GM23338 (cell line): Measurements from ENCODE around the gene GPRC5C. TPM values are rescaled to one million over a fixed set of nuclear protein-coding genes. Genes with fewer than 3 reads are reported as not detected.

Experiments used
- ATAC-seq: fragments of 200-7000 bp; cut with Tn5 transposase; 3 replicates; pipeline ENCODE4 v1.9.1; 2020
- DNase-seq: peaks from one replicate; pipeline ENCODE4 v3.0.0-alpha.2; 2015; ENCODE audit warnings: low spot score
- H2AFZ ChIP-seq: fragments of 200-600 bp; sonication (generic); 2 replicates; pipeline ENCODE4 v1.8.0; 2016; ENCODE audit warnings: antibody characterized with exemption, mild to moderate bottlenecking, moderate library complexity
- H3F3A ChIP-seq: fragments of 200-600 bp; sonication (generic); replicated peaks from 2 replicates; pipeline ENCODE4 v1.8.0; 2017; ENCODE audit warnings: antibody characterized with exemption, mixed run types, low read depth
- H3K27ac ChIP-seq: fragments of 200-600 bp; sonication (generic); 2 replicates; pipeline ENCODE4 v1.6.1; 2016; ENCODE audit warnings: low read depth
- H3K27me3 ChIP-seq: fragments of 200-600 bp; sonication (generic); 2 replicates; pipeline ENCODE4 v1.8.0; 2016; ENCODE audit warnings: mild to moderate bottlenecking, mixed run types, moderate library complexity; ENCODE audit not compliant: insufficient read depth
- H3K36me3 ChIP-seq: fragments of 200-600 bp; sonication (generic); 2 replicates; pipeline ENCODE4 v1.8.0; 2016; ENCODE audit warnings: mild to moderate bottlenecking; ENCODE audit not compliant: insufficient read depth
- H3K4me1 ChIP-seq: fragments of 200-600 bp; sonication (generic); 2 replicates; pipeline ENCODE4 v1.8.0; 2016; ENCODE audit warnings: mild to moderate bottlenecking, moderate library complexity; ENCODE audit not compliant: insufficient read depth
- H3K4me2 ChIP-seq: fragments of 200-600 bp; sonication (generic); 2 replicates; pipeline ENCODE4 v1.7.1; 2017; ENCODE audit warnings: mixed run types
- H3K4me3 ChIP-seq: fragments of 200-600 bp; sonication (generic); 2 replicates; pipeline ENCODE4 v1.6.1; 2016; ENCODE audit warnings: mixed run types
- H3K79me2 ChIP-seq: fragments of 200-600 bp; sonication (generic); replicated peaks from 2 replicates; pipeline ENCODE4 v1.8.0; 2017; ENCODE audit warnings: mild to moderate bottlenecking; ENCODE audit not compliant: insufficient read depth
- H3K9me2 ChIP-seq: fragments of 200-600 bp; sonication (generic); 2 replicates; pipeline ENCODE4 v1.8.0; 2017; ENCODE audit not compliant: insufficient read depth
- H4K20me1 ChIP-seq: fragments of 200-600 bp; sonication (generic); replicated peaks from 2 replicates; pipeline ENCODE4 v1.8.0; 2017; ENCODE audit warnings: mild to moderate bottlenecking; ENCODE audit not compliant: insufficient read depth
- H3K27ac Mint-ChIP-seq: 2 replicates; pipeline ENCODE4 v1.8.0; 2020; ENCODE audit warnings: inconsistent platforms, mild to moderate bottlenecking, moderate library complexity, mixed read lengths
- H3K27me3 Mint-ChIP-seq: 3 replicates; pipeline ENCODE4 v1.8.0; 2022; ENCODE audit warnings: low read depth, mild to moderate bottlenecking, moderate library complexity, mixed read lengths, inconsistent platforms; ENCODE audit not compliant: insufficient read depth, poor library complexity
- H3K36me3 Mint-ChIP-seq: 3 replicates; pipeline ENCODE4 v1.8.0; 2021; ENCODE audit warnings: low read depth, mild to moderate bottlenecking, inconsistent platforms, moderate library complexity, mixed read lengths
- H3K4me1 Mint-ChIP-seq: 3 replicates; pipeline ENCODE4 v1.8.0; 2020; ENCODE audit warnings: mild to moderate bottlenecking, inconsistent platforms, mixed read lengths
- H3K4me3 Mint-ChIP-seq: 3 replicates; pipeline ENCODE4 v1.8.0; 2021; ENCODE audit warnings: moderate library complexity, mild to moderate bottlenecking, inconsistent platforms, mixed read lengths
- H3K9me3 Mint-ChIP-seq: 3 replicates; pipeline ENCODE4 v1.8.0; 2020; ENCODE audit warnings: moderate library complexity, mild to moderate bottlenecking, inconsistent platforms, mixed read lengths
- CREB1 ChIP-seq: fragments of 250-450 bp; sonication (Bioruptor Pico); IDR thresholded peaks from 2 replicates; pipeline ENCODE4 v1.5.0; 2020; ENCODE audit warnings: low read depth, mild to moderate bottlenecking, moderate library complexity
- EZH2 ChIP-seq: fragments of 200-600 bp; sonication (generic); IDR thresholded peaks from one replicate; pipeline ENCODE4 v1.8.0; 2017; ENCODE audit warnings: antibody characterized with exemption, mild to moderate bottlenecking, low read depth; ENCODE audit not compliant: unreplicated experiment
- EZH2phosphoT487 ChIP-seq: fragments of 200-600 bp; sonication (generic); IDR thresholded peaks from one replicate; pipeline ENCODE4 v1.8.1; 2018; ENCODE audit warnings: antibody characterized with exemption; ENCODE audit not compliant: unreplicated experiment
- JUNB ChIP-seq: IDR thresholded peaks from one replicate; pipeline ENCODE4 v1.6.1; 2016; ENCODE audit warnings: antibody characterized with exemption; ENCODE audit not compliant: unreplicated experiment
- NANOG ChIP-seq: IDR thresholded peaks from 2 replicates; pipeline ENCODE4 v1.6.1; 2016; ENCODE audit warnings: antibody characterized with exemption, borderline replicate concordance
- POLR2AphosphoS5 ChIP-seq: IDR thresholded peaks from 2 replicates; pipeline ENCODE4 v1.6.1; 2016; ENCODE audit warnings: antibody characterized with exemption, low read depth
- STAT1 ChIP-seq: IDR thresholded peaks from one replicate; pipeline ENCODE4 v1.6.1; 2016; ENCODE audit warnings: antibody characterized with exemption; ENCODE audit not compliant: unreplicated experiment
- ZNF114 ChIP-seq: fragments of 250-450 bp; sonication (Bioruptor Pico); IDR thresholded peaks from 2 replicates; pipeline ENCODE4 v1.5.0; 2020; ENCODE audit warnings: mild to moderate bottlenecking, moderate library complexity
- ZNF331 ChIP-seq: fragments of 250-450 bp; sonication (Bioruptor Pico); IDR thresholded peaks from 2 replicates; pipeline ENCODE4 v1.5.0; 2020; ENCODE audit warnings: low read depth, mild to moderate bottlenecking, moderate library complexity
- polyA plus RNA-seq: library from polyadenylated mRNA; unstranded; fragments of >200 nt; fragmentation: Nextera tagmentation; extraction: Ambion mirVana; gene quantifications from 2 replicates; pipeline ENCODE4 v1.2.1, GENCODE V29; 2016
- total RNA-seq: library from RNA; depleted of rRNA; stranded (reverse); fragments of >200 nt; shearing (Covaris generic); gene quantifications from 2 replicates; pipeline ENCODE4 v1.2.3, GENCODE V29; 2014
- TF ChIP-seq, protein P1 (sequence below), 2 experiments: fragments of 200-600 bp in 1 of 2; sonication (generic) in 1 of 2; conservative IDR thresholded peaks; 2 replicates each; pipeline versions ENCODE4 v1.5.1 to v1.6.1; 2016 to 2017; ENCODE audit warnings: antibody characterized with exemption in 2 of 2, low read depth in 2 of 2, mild to moderate bottlenecking in 2 of 2, moderate library complexity in 1 of 2
- TF ChIP-seq, protein P2 (sequence below): IDR thresholded peaks from one replicate; pipeline ENCODE4 v1.6.1; 2018; ENCODE audit warnings: antibody characterized with exemption; ENCODE audit not compliant: unreplicated experiment
- TF ChIP-seq, protein P3 (sequence below): fragments of 250-450 bp; sonication (Bioruptor Pico); IDR thresholded peaks from 2 replicates; pipeline ENCODE4 v1.5.0; 2020; ENCODE audit warnings: mild to moderate bottlenecking, moderate library complexity
- TF ChIP-seq, protein P4 (sequence below): IDR thresholded peaks from 2 replicates; pipeline ENCODE4 v1.6.1; 2016; ENCODE audit warnings: antibody characterized with exemption

The GPRC5C gene
- total and polyA plus RNA-seq, 2 experiments from 2014 or later: 9.0 to 22.4 TPM

DNA sequence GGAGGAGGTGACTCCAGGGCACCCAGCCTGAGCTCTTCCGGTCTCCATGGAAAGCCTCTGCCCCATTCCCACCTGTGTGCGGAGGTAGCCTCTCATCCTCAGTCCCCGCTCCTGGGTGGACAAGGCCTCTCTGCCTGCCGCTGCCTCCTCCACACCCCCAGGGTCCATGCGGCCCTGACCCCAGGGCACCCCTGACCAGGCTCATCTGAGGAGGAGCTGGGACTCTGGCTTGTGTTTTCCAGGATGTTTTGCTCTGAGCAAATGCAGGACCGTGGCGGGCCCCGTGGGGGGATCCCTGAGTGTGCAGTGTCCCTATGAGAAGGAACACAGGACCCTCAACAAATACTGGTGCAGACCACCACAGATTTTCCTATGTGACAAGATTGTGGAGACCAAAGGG lies 41.4 kb downstream of the GPRC5C start:
- Histone ChIP-seq H3K4me2 (no peak overlapping the region), H3K4me3 (no peak overlapping the region), H4K20me1 (no peaks in the 10 kb centered on the region), H3K4me1 (no peaks in the 10 kb centered on the region), H2AFZ (no peak overlapping the region), H3K79me2 (no peaks in the 10 kb centered on the region), H3K36me3 (no peaks in the 10 kb centered on the region), H3K9me2 (no peaks in the 10 kb centered on the region), H3K27me3 (peaks cover 7% of the 10 kb centered on the region), H3K27ac (no peak overlapping the region), H3F3A (no peaks in the 10 kb centered on the region)
- no peak overlapping the region for H3K27ac Mint-ChIP-seq
- TF ChIP-seq, protein P1, sequence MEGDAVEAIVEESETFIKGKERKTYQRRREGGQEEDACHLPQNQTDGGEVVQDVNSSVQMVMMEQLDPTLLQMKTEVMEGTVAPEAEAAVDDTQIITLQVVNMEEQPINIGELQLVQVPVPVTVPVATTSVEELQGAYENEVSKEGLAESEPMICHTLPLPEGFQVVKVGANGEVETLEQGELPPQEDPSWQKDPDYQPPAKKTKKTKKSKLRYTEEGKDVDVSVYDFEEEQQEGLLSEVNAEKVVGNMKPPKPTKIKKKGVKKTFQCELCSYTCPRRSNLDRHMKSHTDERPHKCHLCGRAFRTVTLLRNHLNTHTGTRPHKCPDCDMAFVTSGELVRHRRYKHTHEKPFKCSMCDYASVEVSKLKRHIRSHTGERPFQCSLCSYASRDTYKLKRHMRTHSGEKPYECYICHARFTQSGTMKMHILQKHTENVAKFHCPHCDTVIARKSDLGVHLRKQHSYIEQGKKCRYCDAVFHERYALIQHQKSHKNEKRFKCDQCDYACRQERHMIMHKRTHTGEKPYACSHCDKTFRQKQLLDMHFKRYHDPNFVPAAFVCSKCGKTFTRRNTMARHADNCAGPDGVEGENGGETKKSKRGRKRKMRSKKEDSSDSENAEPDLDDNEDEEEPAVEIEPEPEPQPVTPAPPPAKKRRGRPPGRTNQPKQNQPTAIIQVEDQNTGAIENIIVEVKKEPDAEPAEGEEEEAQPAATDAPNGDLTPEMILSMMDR (conservative IDR thresholded peaks at IDR 0.05; ENCODE audit: low read depth in 2 of 2): no peak
- no peak for TF ChIP-seq POLR2AphosphoS5
- no peak for TF ChIP-seq JUNB
- no peak for TF ChIP-seq CREB1 (CRISPR knock-in tag)
- TF ChIP-seq ZNF331 (CRISPR knock-in tag): no peak
- no peak for TF ChIP-seq NANOG
- TF ChIP-seq, protein P2, sequence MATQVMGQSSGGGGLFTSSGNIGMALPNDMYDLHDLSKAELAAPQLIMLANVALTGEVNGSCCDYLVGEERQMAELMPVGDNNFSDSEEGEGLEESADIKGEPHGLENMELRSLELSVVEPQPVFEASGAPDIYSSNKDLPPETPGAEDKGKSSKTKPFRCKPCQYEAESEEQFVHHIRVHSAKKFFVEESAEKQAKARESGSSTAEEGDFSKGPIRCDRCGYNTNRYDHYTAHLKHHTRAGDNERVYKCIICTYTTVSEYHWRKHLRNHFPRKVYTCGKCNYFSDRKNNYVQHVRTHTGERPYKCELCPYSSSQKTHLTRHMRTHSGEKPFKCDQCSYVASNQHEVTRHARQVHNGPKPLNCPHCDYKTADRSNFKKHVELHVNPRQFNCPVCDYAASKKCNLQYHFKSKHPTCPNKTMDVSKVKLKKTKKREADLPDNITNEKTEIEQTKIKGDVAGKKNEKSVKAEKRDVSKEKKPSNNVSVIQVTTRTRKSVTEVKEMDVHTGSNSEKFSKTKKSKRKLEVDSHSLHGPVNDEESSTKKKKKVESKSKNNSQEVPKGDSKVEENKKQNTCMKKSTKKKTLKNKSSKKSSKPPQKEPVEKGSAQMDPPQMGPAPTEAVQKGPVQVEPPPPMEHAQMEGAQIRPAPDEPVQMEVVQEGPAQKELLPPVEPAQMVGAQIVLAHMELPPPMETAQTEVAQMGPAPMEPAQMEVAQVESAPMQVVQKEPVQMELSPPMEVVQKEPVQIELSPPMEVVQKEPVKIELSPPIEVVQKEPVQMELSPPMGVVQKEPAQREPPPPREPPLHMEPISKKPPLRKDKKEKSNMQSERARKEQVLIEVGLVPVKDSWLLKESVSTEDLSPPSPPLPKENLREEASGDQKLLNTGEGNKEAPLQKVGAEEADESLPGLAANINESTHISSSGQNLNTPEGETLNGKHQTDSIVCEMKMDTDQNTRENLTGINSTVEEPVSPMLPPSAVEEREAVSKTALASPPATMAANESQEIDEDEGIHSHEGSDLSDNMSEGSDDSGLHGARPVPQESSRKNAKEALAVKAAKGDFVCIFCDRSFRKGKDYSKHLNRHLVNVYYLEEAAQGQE: no peak
- no peak for TF ChIP-seq EZH2phosphoT487
- TF ChIP-seq EZH2: no peak
- TF ChIP-seq ZNF114 (CRISPR knock-in tag): no peak
- TF ChIP-seq, protein P3, sequence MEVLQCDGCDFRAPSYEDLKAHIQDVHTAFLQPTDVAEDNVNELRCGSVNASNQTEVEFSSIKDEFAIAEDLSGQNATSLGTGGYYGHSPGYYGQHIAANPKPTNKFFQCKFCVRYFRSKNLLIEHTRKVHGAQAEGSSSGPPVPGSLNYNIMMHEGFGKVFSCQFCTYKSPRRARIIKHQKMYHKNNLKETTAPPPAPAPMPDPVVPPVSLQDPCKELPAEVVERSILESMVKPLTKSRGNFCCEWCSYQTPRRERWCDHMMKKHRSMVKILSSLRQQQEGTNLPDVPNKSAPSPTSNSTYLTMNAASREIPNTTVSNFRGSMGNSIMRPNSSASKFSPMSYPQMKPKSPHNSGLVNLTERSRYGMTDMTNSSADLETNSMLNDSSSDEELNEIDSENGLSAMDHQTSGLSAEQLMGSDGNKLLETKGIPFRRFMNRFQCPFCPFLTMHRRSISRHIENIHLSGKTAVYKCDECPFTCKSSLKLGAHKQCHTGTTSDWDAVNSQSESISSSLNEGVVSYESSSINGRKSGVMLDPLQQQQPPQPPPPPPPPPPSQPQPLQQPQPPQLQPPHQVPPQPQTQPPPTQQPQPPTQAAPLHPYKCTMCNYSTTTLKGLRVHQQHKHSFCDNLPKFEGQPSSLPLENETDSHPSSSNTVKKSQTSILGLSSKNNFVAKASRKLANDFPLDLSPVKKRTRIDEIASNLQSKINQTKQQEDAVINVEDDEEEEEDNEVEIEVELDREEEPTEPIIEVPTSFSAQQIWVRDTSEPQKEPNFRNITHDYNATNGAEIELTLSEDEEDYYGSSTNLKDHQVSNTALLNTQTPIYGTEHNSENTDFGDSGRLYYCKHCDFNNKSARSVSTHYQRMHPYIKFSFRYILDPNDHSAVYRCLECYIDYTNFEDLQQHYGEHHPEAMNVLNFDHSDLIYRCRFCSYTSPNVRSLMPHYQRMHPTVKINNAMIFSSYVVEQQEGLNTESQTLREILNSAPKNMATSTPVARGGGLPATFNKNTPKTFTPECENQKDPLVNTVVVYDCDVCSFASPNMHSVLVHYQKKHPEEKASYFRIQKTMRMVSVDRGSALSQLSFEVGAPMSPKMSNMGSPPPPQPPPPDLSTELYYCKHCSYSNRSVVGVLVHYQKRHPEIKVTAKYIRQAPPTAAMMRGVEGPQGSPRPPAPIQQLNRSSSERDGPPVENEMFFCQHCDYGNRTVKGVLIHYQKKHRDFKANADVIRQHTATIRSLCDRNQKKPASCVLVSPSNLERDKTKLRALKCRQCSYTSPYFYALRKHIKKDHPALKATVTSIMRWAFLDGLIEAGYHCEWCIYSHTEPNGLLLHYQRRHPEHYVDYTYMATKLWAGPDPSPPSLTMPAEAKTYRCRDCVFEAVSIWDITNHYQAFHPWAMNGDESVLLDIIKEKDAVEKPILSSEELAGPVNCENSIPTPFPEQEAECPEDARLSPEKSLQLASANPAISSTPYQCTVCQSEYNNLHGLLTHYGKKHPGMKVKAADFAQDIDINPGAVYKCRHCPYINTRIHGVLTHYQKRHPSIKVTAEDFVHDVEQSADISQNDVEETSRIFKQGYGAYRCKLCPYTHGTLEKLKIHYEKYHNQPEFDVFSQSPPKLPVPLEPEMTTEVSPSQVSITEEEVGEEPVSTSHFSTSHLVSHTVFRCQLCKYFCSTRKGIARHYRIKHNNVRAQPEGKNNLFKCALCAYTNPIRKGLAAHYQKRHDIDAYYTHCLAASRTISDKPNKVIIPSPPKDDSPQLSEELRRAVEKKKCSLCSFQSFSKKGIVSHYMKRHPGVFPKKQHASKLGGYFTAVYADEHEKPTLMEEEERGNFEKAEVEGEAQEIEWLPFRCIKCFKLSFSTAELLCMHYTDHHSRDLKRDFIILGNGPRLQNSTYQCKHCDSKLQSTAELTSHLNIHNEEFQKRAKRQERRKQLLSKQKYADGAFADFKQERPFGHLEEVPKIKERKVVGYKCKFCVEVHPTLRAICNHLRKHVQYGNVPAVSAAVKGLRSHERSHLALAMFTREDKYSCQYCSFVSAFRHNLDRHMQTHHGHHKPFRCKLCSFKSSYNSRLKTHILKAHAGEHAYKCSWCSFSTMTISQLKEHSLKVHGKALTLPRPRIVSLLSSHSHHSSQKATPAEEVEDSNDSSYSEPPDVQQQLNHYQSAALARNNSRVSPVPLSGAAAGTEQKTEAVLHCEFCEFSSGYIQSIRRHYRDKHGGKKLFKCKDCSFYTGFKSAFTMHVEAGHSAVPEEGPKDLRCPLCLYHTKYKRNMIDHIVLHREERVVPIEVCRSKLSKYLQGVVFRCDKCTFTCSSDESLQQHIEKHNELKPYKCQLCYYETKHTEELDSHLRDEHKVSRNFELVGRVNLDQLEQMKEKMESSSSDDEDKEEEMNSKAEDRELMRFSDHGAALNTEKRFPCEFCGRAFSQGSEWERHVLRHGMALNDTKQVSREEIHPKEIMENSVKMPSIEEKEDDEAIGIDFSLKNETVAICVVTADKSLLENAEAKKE (CRISPR knock-in tag): no peak
- no peak for TF ChIP-seq STAT1
- TF ChIP-seq, protein P4, sequence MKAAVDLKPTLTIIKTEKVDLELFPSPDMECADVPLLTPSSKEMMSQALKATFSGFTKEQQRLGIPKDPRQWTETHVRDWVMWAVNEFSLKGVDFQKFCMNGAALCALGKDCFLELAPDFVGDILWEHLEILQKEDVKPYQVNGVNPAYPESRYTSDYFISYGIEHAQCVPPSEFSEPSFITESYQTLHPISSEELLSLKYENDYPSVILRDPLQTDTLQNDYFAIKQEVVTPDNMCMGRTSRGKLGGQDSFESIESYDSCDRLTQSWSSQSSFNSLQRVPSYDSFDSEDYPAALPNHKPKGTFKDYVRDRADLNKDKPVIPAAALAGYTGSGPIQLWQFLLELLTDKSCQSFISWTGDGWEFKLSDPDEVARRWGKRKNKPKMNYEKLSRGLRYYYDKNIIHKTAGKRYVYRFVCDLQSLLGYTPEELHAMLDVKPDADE: no peak
- H3K36me3 Mint-ChIP-seq: peaks cover 10% of the 10 kb centered on the region; the same call in 2 of the 3 replicates
- H3K4me1 Mint-ChIP-seq: peaks cover 3% of the 10 kb centered on the region; the same call in 2 of the 3 replicates
- no peak overlapping the region for H3K4me3 Mint-ChIP-seq
- H3K9me3 Mint-ChIP-seq: peaks cover 29% of the 10 kb centered on the region
- DNase-seq (no peak), ATAC-seq (no peak)
- H3K27me3 Mint-ChIP-seq: peaks cover 5% of the 10 kb centered on the region
